Measurements from ENCODE around the gene ABTB2.

Gene ABTB2

GRCh38 chr11:34327804-34328631 is 29.8 kb downstream of the ABTB2 start:
- TF ChIP-seq FOXA1 (IDR thresholded peaks at IDR 0.05) (no peak), FOXM1 (IDR thresholded peaks at IDR 0.05; ENCODE audit: borderline replicate concordance) (no peak), SUZ12 (IDR thresholded peaks at IDR 0.05) (no peak), SP1 (IDR thresholded peaks at IDR 0.05) (no peak), NFRKB (IDR thresholded peaks at IDR 0.05) (no peak), ZNF384 (IDR thresholded peaks at IDR 0.05) (no peak), CTBP1 (IDR thresholded peaks at IDR 0.05; ENCODE audit: borderline replicate concordance) (no peak), ARNT (IDR thresholded peaks at IDR 0.05) (no peak), L3MBTL2 (conservative IDR thresholded peaks at IDR 0.05) (no peak), LEF1 (IDR thresholded peaks at IDR 0.05; ENCODE audit: borderline replicate concordance) (no peak), BHLHE40 (IDR thresholded peaks at IDR 0.05; ENCODE audit: borderline replicate concordance) (no peak), FOXK2 (IDR thresholded peaks at IDR 0.05) (no peak), TARDBP (IDR thresholded peaks at IDR 0.05) (no peak), ELF4 (IDR thresholded peaks at IDR 0.05) (no peak)
- POLR2A ChIA-PET, result no interaction called here
- CTCF ChIA-PET, result no interaction called here
- DNase-seq (ENCODE audit: extremely low spot score), result no peak

- DNase-seq (ENCODE audit: extremely low spot score), result no peak
- CTCF ChIA-PET, result no interaction called here
- POLR2A ChIA-PET, result no interaction called here
- TF ChIP-seq CTBP1 (IDR thresholded peaks at IDR 0.05; ENCODE audit: borderline replicate concordance) (no peak), FOXK2 (IDR thresholded peaks at IDR 0.05) (no peak)
These were observed 33.3 kb downstream of the ABTB2 start for GRCh38 chr11:34324466-34324865.

- POLR2A ChIA-PET, result no interaction called here
- CTCF ChIA-PET, result interaction anchor here (0.6 kb wide), 1 partner anchor 1047 kb away, joined by 3 read pairs; no protein-coding TSS in a partner anchor
- no peak for TF ChIP-seq HDGF (IDR thresholded peaks at IDR 0.05; ENCODE audit: borderline replicate concordance)
- no peak for TF ChIP-seq SP1 (IDR thresholded peaks at IDR 0.05)
- TF ChIP-seq BHLHE40 (IDR thresholded peaks at IDR 0.05; ENCODE audit: borderline replicate concordance), result no peak
- TF ChIP-seq ZNF384 (IDR thresholded peaks at IDR 0.05), result no peak
- no peak for TF ChIP-seq CTBP1 (IDR thresholded peaks at IDR 0.05; ENCODE audit: borderline replicate concordance)
- no peak for TF ChIP-seq SUZ12 (IDR thresholded peaks at IDR 0.05)
- no peak for TF ChIP-seq FOXK2 (IDR thresholded peaks at IDR 0.05)
- TF ChIP-seq FOXM1 (IDR thresholded peaks at IDR 0.05; ENCODE audit: borderline replicate concordance), result no peak
- TF ChIP-seq L3MBTL2 (conservative IDR thresholded peaks at IDR 0.05), result no peak
- no peak for TF ChIP-seq NFRKB (IDR thresholded peaks at IDR 0.05)
- no peak for TF ChIP-seq LEF1 (IDR thresholded peaks at IDR 0.05; ENCODE audit: borderline replicate concordance)
- no peak for TF ChIP-seq ARNT (IDR thresholded peaks at IDR 0.05)
- no peak for TF ChIP-seq FOXA1 (IDR thresholded peaks at IDR 0.05)
- TF ChIP-seq ELF4 (IDR thresholded peaks at IDR 0.05), result no peak
- no peak for TF ChIP-seq TARDBP (IDR thresholded peaks at IDR 0.05)
- no peak for TF ChIP-seq PKNOX1 (IDR thresholded peaks at IDR 0.05)
- no peak for DNase-seq (ENCODE audit: extremely low spot score)
These were observed 34.2 kb downstream of the ABTB2 start for GRCh38 chr11:34323601-34324000.

GRCh38 chr11:34318111-34319037 is 39.4 kb downstream of the ABTB2 start:
- no peak for TF ChIP-seq SP1 (IDR thresholded peaks at IDR 0.05)
- TF ChIP-seq SUZ12 (IDR thresholded peaks at IDR 0.05), result no peak
- TF ChIP-seq FOXA1 (IDR thresholded peaks at IDR 0.05), result no peak
- TF ChIP-seq ELF4 (IDR thresholded peaks at IDR 0.05), result no peak
- no peak for TF ChIP-seq ZNF384 (IDR thresholded peaks at IDR 0.05)
- POLR2A ChIA-PET, result no interaction called here
- DNase-seq (ENCODE audit: extremely low spot score), result no peak
- CTCF ChIA-PET, result interaction anchor here (0.6 kb wide), 1 partner anchor 723 kb away, joined by 3 read pairs; no protein-coding TSS in a partner anchor

- POLR2A ChIA-PET, result no interaction called here
- TF ChIP-seq CTBP1 (IDR thresholded peaks at IDR 0.05; ENCODE audit: borderline replicate concordance), result no peak
- no peak for TF ChIP-seq TARDBP (IDR thresholded peaks at IDR 0.05)
- no peak for TF ChIP-seq SP1 (IDR thresholded peaks at IDR 0.05)
- no peak for TF ChIP-seq FOXK2 (IDR thresholded peaks at IDR 0.05)
- CTCF ChIA-PET, result interaction anchor here (0.6 kb wide), 1 partner anchor 722 kb away, joined by 3 read pairs; no protein-coding TSS in a partner anchor
- no peak for DNase-seq (ENCODE audit: extremely low spot score)
These were observed 40.1 kb downstream of the ABTB2 start for GRCh38 chr11:34317666-34318065.

- ChIA-PET POLR2A (no interaction called here), CTCF (no interaction called here)
- no peak for TF ChIP-seq NFRKB (IDR thresholded peaks at IDR 0.05)
- TF ChIP-seq HDGF (IDR thresholded peaks at IDR 0.05; ENCODE audit: borderline replicate concordance), result no peak
- TF ChIP-seq ELF4 (IDR thresholded peaks at IDR 0.05), result no peak
- TF ChIP-seq FOXK2 (IDR thresholded peaks at IDR 0.05), result no peak
- no peak for TF ChIP-seq TARDBP (IDR thresholded peaks at IDR 0.05)
- no peak for TF ChIP-seq CTBP1 (IDR thresholded peaks at IDR 0.05; ENCODE audit: borderline replicate concordance)
- no peak for TF ChIP-seq PKNOX1 (IDR thresholded peaks at IDR 0.05)
- no peak for TF ChIP-seq SP1 (IDR thresholded peaks at IDR 0.05)
- TF ChIP-seq BHLHE40 (IDR thresholded peaks at IDR 0.05; ENCODE audit: borderline replicate concordance), result no peak
- no peak for DNase-seq (ENCODE audit: extremely low spot score)
These were observed 40.8 kb downstream of the ABTB2 start for GRCh38 chr11:34317036-34317360.

Measured in HEK293T (cell line).